Neural cell (in vitro differentiated cells): Measurements from ENCODE around the gene CEP192. TPM values are rescaled to one million over a fixed set of nuclear protein-coding genes. Genes with fewer than 3 reads are reported as not detected.

ENCODE experiments used
- H2AFZ ChIP-seq: fragments of 200-600, 300-800 bp; sonication (generic), shearing (Covaris generic); 2 replicates; pipeline ENCODE4 v1.6.0; 2014; ENCODE audit warnings: low read depth, mild to moderate bottlenecking, antibody characterized with exemption, low read length, moderate library complexity
- H3F3A ChIP-seq: fragments of 200-600 bp; shearing (Covaris generic); 2 replicates; pipeline ENCODE4 v1.6.1; 2016; ENCODE audit warnings: mild to moderate bottlenecking, moderate library complexity, mixed read lengths, antibody characterized with exemption, low read length; ENCODE audit not compliant: insufficient read depth, poor library complexity, severe bottlenecking
- H3K27ac ChIP-seq: fragments of 200-600, 300-800 bp; sonication (generic), shearing (Covaris generic); 2 replicates; pipeline ENCODE4 v1.5.1; 2014; ENCODE audit warnings: mild to moderate bottlenecking, low read length, moderate library complexity
- H3K27me3 ChIP-seq: fragments of 300-800, 200-600 bp; sonication (generic), shearing (Covaris generic); 2 replicates; pipeline ENCODE4 v1.6.0; 2014; ENCODE audit warnings: mild to moderate bottlenecking, low read depth, low read length, moderate library complexity; ENCODE audit not compliant: insufficient read depth
- H3K36me3 ChIP-seq: fragments of 300-800, 200-600 bp; sonication (generic), shearing (Covaris generic); 2 replicates; pipeline ENCODE4 v1.5.1; 2014; ENCODE audit warnings: mild to moderate bottlenecking, antibody characterized with exemption, low read length, moderate library complexity; ENCODE audit not compliant: insufficient read depth
- H3K4me2 ChIP-seq: fragments of 300-800, 200-600 bp; sonication (generic), shearing (Covaris generic); 2 replicates; pipeline ENCODE4 v1.6.0; 2014; ENCODE audit warnings: mild to moderate bottlenecking, low read length
- H3K4me3 ChIP-seq: fragments of 300-800, 200-600 bp; sonication (generic), shearing (Covaris generic); 2 replicates; pipeline ENCODE4 v1.5.1; 2014; ENCODE audit warnings: mild to moderate bottlenecking, low read length, moderate library complexity
- H3K79me2 ChIP-seq: fragments of 200-600 bp; shearing (Covaris generic); replicated peaks from 2 replicates; pipeline ENCODE4 v1.6.0; 2014; ENCODE audit warnings: mild to moderate bottlenecking, low read length, moderate library complexity; ENCODE audit not compliant: insufficient read depth
- H3K9ac ChIP-seq: fragments of 300-800, 200-600 bp; sonication (generic), shearing (Covaris generic); 2 replicates; pipeline ENCODE4 v1.6.1; 2016; ENCODE audit warnings: mild to moderate bottlenecking, low read length, mixed read lengths
- H3K9me2 ChIP-seq: fragments of 200-600 bp; shearing (Covaris generic); 2 replicates; pipeline ENCODE4 v1.6.1; 2016; ENCODE audit warnings: mild to moderate bottlenecking, low read length, mixed read lengths; ENCODE audit not compliant: insufficient read depth
- H3K9me3 ChIP-seq: fragments of 200-600, 300-800 bp; sonication (generic), shearing (Covaris generic); 2 replicates; pipeline ENCODE4 v1.6.1; 2016; ENCODE audit warnings: mild to moderate bottlenecking, mixed run types, low read length, moderate library complexity, mixed read lengths
- H4K20me1 ChIP-seq: fragments of 200-600 bp; shearing (Covaris generic); 2 replicates; pipeline ENCODE4 v1.6.1; 2016; ENCODE audit warnings: mild to moderate bottlenecking, mixed run types; ENCODE audit not compliant: insufficient read depth
- CTCF ChIP-seq: fragments of 450-650 bp; IDR thresholded peaks from 2 replicates; pipeline ENCODE4 v1.5.1; 2014; ENCODE audit warnings: antibody characterized with exemption, mild to moderate bottlenecking, moderate library complexity; ENCODE audit not compliant: poor library complexity, severe bottlenecking
- EP300 ChIP-seq: fragments of 450-650 bp; conservative IDR thresholded peaks from 2 replicates; pipeline ENCODE4 v1.6.1; 2014; ENCODE audit warnings: antibody characterized with exemption, mild to moderate bottlenecking, moderate library complexity; ENCODE audit not compliant: poor library complexity, severe bottlenecking
- EZH2 ChIP-seq: fragments of 200-600, 300-800 bp; shearing (Covaris generic), sonication (generic); IDR thresholded peaks from 2 replicates; pipeline ENCODE4 v1.6.1; 2014; ENCODE audit warnings: antibody characterized with exemption, low read length, borderline replicate concordance, mild to moderate bottlenecking; ENCODE audit not compliant: insufficient read depth, poor library complexity, severe bottlenecking
- MXI1 ChIP-seq: fragments of 450-650 bp; conservative IDR thresholded peaks from 2 replicates; pipeline ENCODE4 v1.6.1; 2014; ENCODE audit warnings: antibody characterized with exemption, mild to moderate bottlenecking; ENCODE audit not compliant: poor library complexity, severe bottlenecking
- POLR2AphosphoS5 ChIP-seq: IDR thresholded peaks from 2 replicates; pipeline ENCODE4 v1.6.1; 2012
- RAD21 ChIP-seq: fragments of 450-650 bp; conservative IDR thresholded peaks from 2 replicates; pipeline ENCODE4 v1.6.1; 2014; ENCODE audit warnings: antibody characterized with exemption, mild to moderate bottlenecking, moderate library complexity
- REST ChIP-seq: IDR thresholded peaks from 2 replicates; pipeline ENCODE4 v1.6.1; 2012; ENCODE audit warnings: borderline replicate concordance
- SMC3 ChIP-seq: fragments of 450-650 bp; conservative IDR thresholded peaks from 2 replicates; pipeline ENCODE4 v1.6.1; 2014; ENCODE audit warnings: antibody characterized with exemption, mild to moderate bottlenecking, moderate library complexity; ENCODE audit not compliant: poor library complexity
- TAF1 ChIP-seq: IDR thresholded peaks from 2 replicates; pipeline ENCODE4 v1.6.1; 2012; ENCODE audit warnings: low read depth
- polyA plus RNA-seq: library from polyadenylated mRNA; depleted of rRNA; stranded (reverse); fragments of >200 nt; gene quantifications from 2 replicates; pipeline ENCODE4 v1.2.3, GENCODE V29; 2014

Gene CEP192
- polyA plus RNA-seq, 1 donor from 2014 or later, result 28.1 TPM

- Histone ChIP-seq H3K9ac (no peak overlapping the region), H3K4me2 (no peak overlapping the region), H3K27ac (no peak overlapping the region), H3K4me3 (no peak overlapping the region), H3K9me2 (no peaks in the 10 kb centered on the region), H3K79me2 (peaks cover 46% of the 10 kb centered on the region), H2AFZ (no peak overlapping the region), H3K9me3 (no peaks in the 10 kb centered on the region), H3K27me3 (no peaks in the 10 kb centered on the region), H3K36me3 (no peaks in the 10 kb centered on the region), H3F3A (no peaks in the 10 kb centered on the region), H4K20me1 (no peaks in the 10 kb centered on the region)
- TF ChIP-seq POLR2AphosphoS5 (no peak), SMC3 (no peak), MXI1 (no peak)
Measured at GRCh38 chr18:12993439-12993838, 2.3 kb downstream of the CEP192 start.

- Histone ChIP-seq H3K27ac (no peak overlapping the region), H3K36me3 (no peaks in the 10 kb centered on the region), H3F3A (no peaks in the 10 kb centered on the region), H3K4me2 (no peak overlapping the region), H3K9ac (no peak overlapping the region), H3K9me2 (no peaks in the 10 kb centered on the region), H4K20me1 (no peaks in the 10 kb centered on the region), H2AFZ (no peak overlapping the region), H3K4me3 (no peak overlapping the region), H3K79me2 (peaks cover 48% of the 10 kb centered on the region), H3K27me3 (no peaks in the 10 kb centered on the region), H3K9me3 (no peaks in the 10 kb centered on the region)
- TF ChIP-seq RAD21 (no peak), MXI1 (no peak), EZH2 (no peak), POLR2AphosphoS5 (no peak), TAF1 (no peak), SMC3 (no peak), REST (no peak), EP300 (no peak), CTCF (no peak)
Measured at GRCh38 chr18:12995424-12995823, 4.3 kb downstream of the CEP192 start.
